Measurements from ENCODE around the gene IL7R. TPM values are rescaled to one million over a fixed set of nuclear protein-coding genes. Genes with fewer than 3 reads are reported as not detected.

Gene IL7R
- total RNA-seq, 1 experiment from 2014 or later = not detected

- Histone ChIP-seq H3K27ac (ENCODE audit: insufficient read length, low read depth, low read length) (no peak overlapping the region), H3K23me2 (ENCODE audit: insufficient read length, low read depth, low read length, poor library complexity, severe bottlenecking) (no peaks in the 10 kb centered on the region), H3K4me1 (ENCODE audit: insufficient read depth, low read length) (no peaks in the 10 kb centered on the region), H4K8ac (replicated peaks; ENCODE audit: insufficient read length, low read depth, low read length) (no peak overlapping the region), H3K23ac (ENCODE audit: insufficient read length, low read depth, low read length) (no peak overlapping the region), H4K20me1 (ENCODE audit: control insufficient read depth, insufficient read depth, insufficient read length) (no peaks in the 10 kb centered on the region), H3K79me1 (ENCODE audit: insufficient read depth, low read depth, low read length, poor library complexity, severe bottlenecking) (no peaks in the 10 kb centered on the region), H2BK120ac (ENCODE audit: low read depth, low read length, poor library complexity, severe bottlenecking) (no peak overlapping the region), H3K56ac (ENCODE audit: insufficient read length, low read depth, low read length) (no peak overlapping the region), H3K4me2 (ENCODE audit: insufficient read depth, insufficient read length, low read length) (no peak overlapping the region), H2BK12ac (ENCODE audit: insufficient read length, low read depth, low read length) (no peak overlapping the region), H3K4ac (ENCODE audit: low read depth, low read length) (no peak overlapping the region), H3K79me2 (ENCODE audit: insufficient read depth, low read length) (no peaks in the 10 kb centered on the region), H3K14ac (ENCODE audit: insufficient read depth, low read length) (no peak overlapping the region), H3K9me3 (ENCODE audit: control insufficient read depth, low read depth, low read length) (no peaks in the 10 kb centered on the region), H3K18ac (ENCODE audit: insufficient read length, low read depth, low read length) (no peak overlapping the region), H4K5ac (ENCODE audit: insufficient read length, low read depth, low read length) (no peak overlapping the region), H2BK15ac (ENCODE audit: low read depth, low read length) (no peak overlapping the region), H3K9ac (ENCODE audit: extremely low read depth, insufficient read length, low read length) (no peak overlapping the region), H2BK20ac (ENCODE audit: low read depth, low read length, poor library complexity, severe bottlenecking) (no peak overlapping the region), H2BK5ac (ENCODE audit: insufficient read length, low read length) (no peak overlapping the region), H2AFZ (ENCODE audit: low read length) (no peak overlapping the region), H4K91ac (ENCODE audit: insufficient read length, low read depth, low read length) (no peak overlapping the region), H3K27me3 (ENCODE audit: insufficient read depth, low read length) (no peaks in the 10 kb centered on the region), H2AK5ac (ENCODE audit: insufficient read length, low read length) (no peak overlapping the region), H3T11ph (ENCODE audit: low read length) (no peak overlapping the region)
- Mint-ChIP-seq H3K9me3 (peaks cover 8 to 9% of the 10 kb centered on the region in 2 experiments; a peak in 4 of 5 replicates), H3K27me3 (ENCODE audit: low read depth) (no peaks in the 10 kb centered on the region), H3K36me3 (ENCODE audit: insufficient read depth in 1 of 3, low read depth in 3 of 3) (no peaks in the 10 kb centered on the region; a peak in 1 of 7 replicates), H3K27ac (no peak overlapping the region), H3K4me1 (peaks cover 2 to 10% of the 10 kb centered on the region in 2 experiments; a peak in 3 of 4 replicates), H3K4me3 (no peak overlapping the region)
- TF ChIP-seq CTCF (conservative IDR thresholded peaks at IDR 0.05) = no peak
- WGBS (ENCODE audit: extremely low coverage, insufficient read length, low lambda C conversion rate) = no CpG with 5 or more reads among the region's 6 CpGs
- no peak for DNase-seq
Observed at GRCh38 chr5:35903631-35904203, 47.0 kb downstream of the IL7R start.
